HG02840 (cell line): ENCODE results near the gene ARHGAP33.

Source experiments
- ATAC-seq: cut with Tn5 transposase; IDR thresholded peaks from one replicate; pipeline ENCODE4 v1.9.1; 2021; ENCODE audit warnings: mild to moderate bottlenecking, moderate library complexity, moderate number of reproducible peaks; ENCODE audit not compliant: unreplicated experiment, low FRiP score

Gene ARHGAP33

DNA sequence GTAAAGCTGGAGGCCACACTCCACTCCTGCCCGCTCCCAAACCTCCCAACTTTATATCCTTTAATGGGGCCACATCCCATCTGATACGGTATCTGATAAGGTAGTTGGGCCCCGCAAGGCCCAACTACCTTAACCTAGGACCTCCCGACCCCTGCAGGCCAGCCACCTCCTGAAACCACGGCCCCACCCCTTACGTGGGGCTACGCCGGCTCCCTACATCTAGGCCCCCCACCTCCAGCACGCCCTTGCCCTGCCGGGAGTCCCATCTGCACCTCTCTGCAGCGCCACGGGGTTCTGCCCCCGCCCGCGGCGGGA, 35.3 kb upstream of the ARHGAP33 start:
- peak; percentile 13 for ATAC-seq

DNA sequence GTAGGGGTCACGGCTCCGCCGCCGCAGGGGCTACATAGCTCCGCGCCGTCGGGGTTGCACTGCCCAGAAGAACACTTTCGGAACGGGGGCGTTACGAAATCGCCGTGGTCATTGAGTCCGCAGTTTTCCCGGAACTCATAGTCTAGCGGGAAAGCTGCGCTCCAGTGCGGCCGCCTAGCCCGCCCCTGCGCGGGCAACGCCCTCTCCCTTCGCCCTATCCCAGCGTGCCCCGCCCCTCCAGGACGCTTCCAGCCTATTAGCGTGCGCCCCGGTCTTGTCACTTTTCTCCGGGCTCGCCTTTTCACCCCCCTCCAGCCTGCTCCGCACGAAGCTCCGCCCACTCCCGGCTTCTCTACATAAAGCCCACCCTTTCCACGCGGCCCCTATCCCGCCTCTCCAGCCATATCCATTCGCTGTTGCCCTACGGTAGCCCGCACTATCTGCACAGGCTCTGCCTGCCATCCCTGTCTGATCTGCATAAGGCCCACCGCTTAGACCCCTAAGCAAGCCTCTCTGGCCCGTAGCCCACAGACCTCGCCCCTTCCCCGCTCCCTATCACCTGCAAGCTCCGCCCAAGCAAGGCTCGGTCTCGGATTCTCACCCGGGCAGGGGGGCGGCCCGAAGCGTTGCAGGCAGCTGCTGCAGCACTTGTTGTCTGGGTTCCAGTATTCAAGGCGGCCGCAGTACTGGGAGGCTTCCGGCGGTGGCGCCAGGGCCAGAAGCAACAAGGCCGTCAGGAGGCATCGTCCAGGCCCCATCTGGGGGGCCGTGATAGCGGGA, 34.8 kb upstream of the ARHGAP33 start:
- ATAC-seq, result peak; percentile 53

DNA sequence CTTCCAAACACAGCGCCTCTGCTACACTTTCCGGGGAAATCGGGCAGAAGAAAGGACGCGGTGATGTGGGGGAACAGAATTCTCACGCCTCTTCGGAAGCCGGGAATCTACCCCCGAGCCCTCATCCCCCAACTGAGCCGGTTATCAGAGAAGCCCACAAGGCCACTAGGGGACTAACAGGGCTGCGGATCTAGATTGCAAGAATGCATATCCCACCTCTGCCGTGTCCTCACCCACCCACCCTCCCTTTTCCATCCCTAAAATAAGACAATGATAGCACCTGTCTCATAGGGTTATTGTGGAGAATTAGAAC, 34.2 kb upstream of the ARHGAP33 start:
- no peak for ATAC-seq

DNA sequence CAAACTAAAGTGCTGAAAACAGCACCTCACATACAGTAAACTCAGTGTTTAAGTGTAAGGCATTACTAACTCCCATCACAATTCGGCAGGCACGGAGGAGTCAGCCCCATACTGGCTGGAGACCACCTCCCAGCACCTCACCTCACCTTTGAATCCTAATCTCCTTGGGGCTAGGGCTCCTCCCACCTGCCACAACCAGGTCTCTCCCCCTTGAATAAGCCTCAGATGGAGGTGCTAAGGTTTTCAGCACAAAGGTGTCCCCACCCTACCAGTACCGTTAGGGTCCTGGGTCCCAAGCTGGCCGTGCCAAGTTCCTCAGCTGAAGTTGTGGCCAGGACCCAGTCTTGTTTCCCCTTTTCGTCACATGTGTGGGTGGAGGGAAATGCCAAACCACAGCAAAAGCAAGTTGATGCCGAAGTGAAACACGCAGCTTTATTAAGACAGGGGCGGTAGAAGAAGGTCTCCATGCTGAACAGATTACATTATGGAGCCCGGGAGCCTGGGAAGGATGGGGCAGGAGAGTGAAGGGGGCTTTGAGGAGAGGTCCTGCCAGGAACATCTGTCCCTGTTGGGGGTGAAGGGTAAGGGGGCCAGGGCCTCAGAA, 33.1 kb upstream of the ARHGAP33 start, which contains the start of gene IGFLR1:
TSS of gene IGFLR1 (minus strand) at position 332 of the 604 bp plus-strand sequence. CDS start 1,272 bp downstream, outside the sequence.
- no peak for ATAC-seq

DNA sequence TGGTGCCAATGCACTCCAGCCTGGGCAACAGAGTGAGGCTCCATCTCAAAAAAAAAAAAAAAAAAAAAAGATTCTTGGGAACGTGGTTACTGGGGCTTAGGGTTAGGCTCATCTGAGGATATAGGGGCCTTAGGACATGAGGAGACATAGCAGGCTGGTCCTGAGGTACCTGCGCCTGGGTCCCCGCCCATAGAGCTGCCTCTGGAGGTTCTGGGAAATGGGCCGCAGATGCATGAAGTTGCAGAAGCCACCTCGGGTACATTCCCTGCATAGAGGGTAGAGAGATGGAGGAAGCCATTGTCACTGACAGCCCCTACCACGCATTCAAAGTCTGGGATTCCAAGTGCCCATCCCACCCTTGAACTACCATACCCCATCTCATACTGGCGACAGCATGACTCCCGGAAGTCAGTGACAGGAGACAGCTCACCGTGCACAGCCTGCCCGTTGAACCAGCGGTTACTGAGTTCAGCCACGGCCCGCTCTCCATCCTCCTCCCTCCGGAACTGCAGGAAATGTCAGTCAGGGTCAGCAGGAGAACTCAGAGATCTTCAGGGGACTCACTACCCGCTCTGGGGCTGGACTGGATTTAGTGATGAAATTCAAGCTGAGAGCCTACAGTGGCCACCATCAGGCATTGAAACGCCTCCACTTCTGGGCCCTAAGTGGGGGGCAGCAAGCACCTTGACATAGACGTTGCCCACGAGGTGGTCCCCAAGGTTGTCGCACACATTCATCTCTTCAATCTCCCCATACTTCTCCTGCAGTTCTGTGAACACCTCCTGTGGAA, 31.5 kb upstream of the ARHGAP33 start:
- ATAC-seq, result no peak

GRCh38 chr19:35744430-35745327, 30.7 kb upstream of the ARHGAP33 start:
- peak; percentile 38 for ATAC-seq

GRCh38 chr19:35745328-35746086, 29.9 kb upstream of the ARHGAP33 start, which contains the start of the genes PSENEN and U2AF1L4:
Gene PSENEN (plus strand): TSS chr19:35745651. CDS start chr19:35745931, 280 bp downstream.
Gene U2AF1L4 (minus strand): TSS chr19:35745418. CDS start chr19:35745391, 27 bp downstream.
- peak; percentile 47 for ATAC-seq

GRCh38 chr19:35746087-35746462, 29.3 kb upstream of the ARHGAP33 start:
- ATAC-seq, result no peak

DNA sequence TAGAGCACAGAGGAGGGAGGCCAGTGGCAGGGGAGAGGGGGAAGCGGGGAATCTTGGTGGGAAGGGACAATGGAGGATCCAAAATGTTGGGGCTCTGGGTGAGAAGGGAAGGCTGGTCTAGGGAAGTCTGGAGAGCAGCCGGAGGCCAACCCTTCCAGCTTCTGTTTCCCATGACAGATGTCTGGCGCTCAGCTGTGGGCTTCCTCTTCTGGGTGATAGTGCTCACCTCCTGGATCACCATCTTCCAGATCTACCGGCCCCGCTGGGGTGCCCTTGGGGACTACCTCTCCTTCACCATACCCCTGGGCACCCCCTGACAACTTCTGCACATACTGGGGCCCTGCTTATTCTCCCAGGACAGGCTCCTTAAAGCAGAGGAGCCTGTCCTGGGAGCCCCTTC, 28.8 kb upstream of the ARHGAP33 start:
- no peak for ATAC-seq

- ATAC-seq, result peak; percentile 63
These were observed 27.0 kb upstream of the ARHGAP33 start, which contains the start of gene LIN37 for GRCh38 chr19:35748106-35749020. Gene LIN37 (plus strand): TSS chr19:35748576. CDS start chr19:35748725, 149 bp downstream.

GRCh38 chr19:35750167-35750566, 25.2 kb upstream of the ARHGAP33 start:
- ATAC-seq, result no peak

DNA sequence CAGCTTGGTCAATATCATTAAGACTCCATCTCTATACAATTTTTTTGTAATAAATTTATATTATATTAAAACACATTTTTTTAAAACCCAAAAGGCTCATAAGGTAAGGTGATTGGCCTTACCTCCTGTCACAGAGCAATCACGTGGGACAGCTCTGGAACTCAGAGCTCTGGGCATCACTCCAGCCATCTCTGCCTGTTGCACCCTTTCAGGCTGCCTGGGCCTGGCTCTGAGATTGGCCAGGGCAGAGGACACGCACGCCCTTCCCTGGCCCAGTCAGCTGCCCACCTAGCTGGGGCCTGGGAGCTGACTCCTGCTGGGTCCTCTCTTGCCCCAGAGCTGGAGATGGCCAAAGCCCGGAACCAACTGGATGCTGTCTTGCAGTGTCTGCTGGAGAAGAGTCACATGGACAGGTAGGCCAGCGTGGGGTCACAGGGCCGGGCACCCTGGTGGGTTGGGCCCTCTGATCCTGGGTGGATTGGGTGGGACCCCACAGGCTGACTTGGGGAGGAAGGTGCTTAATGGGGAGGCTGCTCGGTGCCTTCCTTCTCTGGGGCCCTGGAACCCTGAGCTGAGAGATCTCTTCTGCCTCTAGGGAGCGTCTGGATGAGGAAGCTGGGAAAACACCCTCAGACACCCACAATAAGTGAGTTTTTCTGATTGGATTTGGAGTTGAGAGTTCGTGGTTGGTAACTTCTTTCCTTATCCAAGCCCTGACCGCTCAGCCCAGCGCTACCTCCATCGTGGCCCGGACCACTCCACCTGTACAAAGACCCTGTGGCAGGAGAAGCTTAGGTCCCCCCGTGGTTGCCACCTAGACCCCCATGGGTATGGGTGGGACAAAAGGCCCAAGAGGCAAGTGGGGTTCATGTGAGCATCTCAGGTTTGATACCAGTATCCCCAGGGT, 23.3 kb upstream of the ARHGAP33 start:
- ATAC-seq, result no peak

- ATAC-seq, result no peak
These were observed 22.5 kb upstream of the ARHGAP33 start for GRCh38 chr19:35752746-35753350.

DNA sequence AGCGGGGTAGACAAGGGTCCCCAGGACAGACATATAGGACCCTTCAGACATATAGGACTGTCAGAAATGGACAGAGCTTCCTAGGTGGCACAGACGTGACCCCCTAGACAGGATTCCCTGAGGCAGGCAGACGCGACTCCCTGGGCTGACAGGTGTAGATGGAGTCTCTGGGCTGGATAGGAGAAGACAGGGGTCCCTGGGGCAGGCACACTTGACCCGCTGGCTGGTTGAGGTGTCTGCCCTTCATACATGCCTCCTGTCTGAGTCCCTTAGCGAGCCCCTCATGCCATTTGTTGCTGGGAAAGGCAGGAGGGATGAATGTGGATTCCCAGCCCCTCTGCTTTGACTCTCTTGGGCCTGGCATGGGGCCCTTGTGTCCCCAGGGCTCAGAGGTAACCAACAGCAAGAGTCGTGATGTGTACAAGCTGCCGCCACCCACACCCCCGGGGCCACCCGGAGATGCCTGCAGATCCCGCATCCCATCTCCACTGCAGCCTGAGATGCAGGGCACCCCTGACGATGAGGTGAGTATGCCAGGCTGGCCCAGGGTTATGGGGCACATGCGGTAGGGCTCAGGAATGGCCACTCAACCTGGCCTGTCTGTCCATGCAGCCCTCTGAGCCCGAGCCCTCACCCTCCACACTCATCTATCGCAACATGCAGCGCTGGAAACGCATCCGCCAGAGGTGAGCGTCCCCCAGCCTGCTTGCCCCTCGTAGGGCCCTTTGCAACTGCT, 21.6 kb upstream of the ARHGAP33 start:
- no peak for ATAC-seq

GRCh38 chr19:35754370-35755130, 20.8 kb upstream of the ARHGAP33 start:
- ATAC-seq, result no peak

GRCh38 chr19:35755131-35755549, 20.2 kb upstream of the ARHGAP33 start:
- no peak for ATAC-seq
